GM12891 (cell line): ENCODE data around the gene DAGLB.
"Not testable (repeated sequence)": the region's sequence is repeated elsewhere in the genome, so short reads cannot be mapped to it uniquely, and the experiment has no call there.

ENCODE experiments used
- DNase-seq: peaks from one replicate; pipeline ENCODE4 v3.0.0; 2011; ENCODE audit warnings: low spot score; ENCODE audit not compliant: insufficient read length
- FAIRE-seq: peaks from 2 replicates; lab custom pipeline; 2011; peaks lifted over from hg19 to GRCh38; lab: Jason Lieb, UNC
- PAX5 ChIP-seq: IDR thresholded peaks from 2 replicates; pipeline ENCODE4 v1.6.1; 2011; ENCODE audit warnings: low read length, moderate library complexity, mild to moderate bottlenecking; ENCODE audit not compliant: insufficient read depth, severe bottlenecking
- POLR2A ChIP-seq: IDR thresholded peaks from 2 replicates; pipeline ENCODE4 v1.6.1; 2011; ENCODE audit warnings: low read depth, low read length, control low read depth
- POLR2AphosphoS5 ChIP-seq: IDR thresholded peaks from 2 replicates; pipeline ENCODE4 v1.6.1; 2011; ENCODE audit warnings: low read depth, low read length, control low read depth
- POU2F2 ChIP-seq: IDR thresholded peaks from 2 replicates; pipeline ENCODE4 v1.6.1; 2011; ENCODE audit warnings: low read depth, mild to moderate bottlenecking, control low read depth, low read length, moderate library complexity
- SPI1 ChIP-seq: IDR thresholded peaks from 2 replicates; pipeline ENCODE4 v1.6.1; 2011; ENCODE audit warnings: low read depth, low read length, control low read depth
- TAF1 ChIP-seq: IDR thresholded peaks from 2 replicates; pipeline ENCODE4 v1.6.1; 2011; ENCODE audit warnings: low read depth, low read length, control low read depth

Gene DAGLB

GRCh38 chr7:6413637-6414036 is 34.1 kb downstream of the DAGLB start:
- FAIRE-seq (no peak), DNase-seq (no peak)

GRCh38 chr7:6409944-6410693 is 37.6 kb downstream of the DAGLB start:
- FAIRE-seq (no peak), DNase-seq (no peak)
- TF ChIP-seq POLR2AphosphoS5 (no peak; the same call in 1 of the 2 replicates), POU2F2 (no peak), SPI1 (no peak), TAF1 (no peak), PAX5 (no peak), POLR2A (no peak)

More at GRCh38 chr7:6413637-6414036, 34.1 kb downstream of the DAGLB start:
- TF ChIP-seq SPI1 (no peak), POLR2AphosphoS5 (no peak), TAF1 (no peak), POLR2A (no peak), PAX5 (no peak), POU2F2 (no peak)

- no peak for FAIRE-seq
- TF ChIP-seq PAX5 (no peak), SPI1 (no peak), POLR2AphosphoS5 (no peak), POU2F2 (no peak), TAF1 (no peak), POLR2A (no peak)
These were observed 38.7 kb downstream of the DAGLB start for GRCh38 chr7:6409091-6409490.

GRCh38 chr7:6407434-6407833 is 40.3 kb downstream of the DAGLB start:
- no peak for DNase-seq
- TF ChIP-seq POLR2AphosphoS5 (no peak), TAF1 (no peak), SPI1 (no peak), POU2F2 (no peak), POLR2A (no peak), PAX5 (no peak)
- no peak for FAIRE-seq

More at GRCh38 chr7:6409091-6409490, 38.7 kb downstream of the DAGLB start:
- no peak for DNase-seq

- DNase-seq (no peak), FAIRE-seq (no peak)
- TF ChIP-seq SPI1 (no peak), TAF1 (no peak), POU2F2 (no peak), POLR2A (no peak), POLR2AphosphoS5 (no peak), PAX5 (no peak)
These were observed 41.6 kb downstream of the DAGLB start for GRCh38 chr7:6406121-6406520.

GRCh38 chr7:6403907-6404306 is 43.8 kb downstream of the DAGLB start:
- no peak for DNase-seq
- peak; percentile 51 for TF ChIP-seq POLR2AphosphoS5
- no peak for TF ChIP-seq TAF1
- TF ChIP-seq POLR2A: 0 out of 2 replicates have a peak, but pooled peaks have one; percentile 23
- no peak for FAIRE-seq

- TF ChIP-seq POLR2A (no peak), SPI1 (no peak), POLR2AphosphoS5 (no peak), POU2F2 (no peak), TAF1 (no peak), PAX5 (no peak)
- no peak for FAIRE-seq
These were observed 45.0 kb downstream of the DAGLB start for GRCh38 chr7:6402741-6403140.

GRCh38 chr7:6402041-6402440 is 45.7 kb downstream of the DAGLB start:
- FAIRE-seq: no peak
- DNase-seq: no peak
- TF ChIP-seq POU2F2: no peak
- TF ChIP-seq POLR2AphosphoS5: no peak

More at GRCh38 chr7:6402741-6403140, 45.0 kb downstream of the DAGLB start:
- no peak for DNase-seq

GRCh38 chr7:6401536-6401935 is 46.2 kb downstream of the DAGLB start:
- DNase-seq (no peak), FAIRE-seq (no peak)

GRCh38 chr7:6400243-6401105 is 47.3 kb downstream of the DAGLB start:
- FAIRE-seq, DNase-seq: not testable (repeated sequence)

More at GRCh38 chr7:6401536-6401935, 46.2 kb downstream of the DAGLB start:
- TF ChIP-seq POU2F2 (no peak), TAF1 (no peak), POLR2A (no peak)
